CD14-positive monocyte (primary cell): ENCODE results near the gene MAPKAPK3. TPM values are rescaled to one million over a fixed set of nuclear protein-coding genes. Genes with fewer than 3 reads are reported as not detected.

ENCODE experiments used
- DNase-seq, 3 donors: peaks; one replicate each; pipeline ENCODE4 v3.0.0-alpha.2; 2011 to 2022
- H2AFZ ChIP-seq: 2 replicates; pipeline ENCODE4 v1.6.0; 2012; ENCODE audit warnings: mild to moderate bottlenecking, low read depth, low read length, inconsistent platforms; ENCODE audit not compliant: insufficient read depth, poor library complexity, severe bottlenecking
- H3K27ac ChIP-seq, 2 donors: 1 replicate in 1 of 2; 2 replicates in 1 of 2; pipeline ENCODE4 v1.5.1; 2012 to 2013; ENCODE audit warnings: low read length in 2 of 2, control low read depth in 1 of 2, inconsistent platforms in 1 of 2, low read depth in 1 of 2, mild to moderate bottlenecking in 1 of 2
- H3K27me3 ChIP-seq, 2 donors: one replicate each; pipeline versions ENCODE4 v1.6.0 to v1.6.1; 2011 to 2013; ENCODE audit warnings: low read length in 2 of 2; ENCODE audit not compliant: control insufficient read depth in 2 of 2, insufficient read depth in 2 of 2
- H3K36me3 ChIP-seq, 2 donors: replicated peaks in 1 of 2; 1 replicate in 1 of 2; 2 replicates in 1 of 2; pipeline versions ENCODE4 v1.5.1 to v1.6.1; 2012 to 2013; ENCODE audit warnings: low read length in 2 of 2, control low read depth in 1 of 2, inconsistent platforms in 1 of 2, mild to moderate bottlenecking in 1 of 2; ENCODE audit not compliant: insufficient read depth in 2 of 2, control insufficient read depth in 1 of 2
- H3K4me1 ChIP-seq, 2 donors: 1 replicate in 1 of 2; 2 replicates in 1 of 2; pipeline versions ENCODE4 v1.5.1 to v1.6.1; 2012 to 2013; ENCODE audit warnings: low read length in 2 of 2, control low read depth in 1 of 2, inconsistent platforms in 1 of 2, mild to moderate bottlenecking in 1 of 2, moderate library complexity in 1 of 2; ENCODE audit not compliant: insufficient read depth in 2 of 2, control insufficient read depth in 1 of 2
- H3K4me2 ChIP-seq: replicated peaks from 2 replicates; pipeline ENCODE3; 2012; ENCODE audit warnings: low read length, moderate library complexity, mild to moderate bottlenecking; ENCODE audit not compliant: poor library complexity, severe bottlenecking; ENCODE audit errors: extremely low read depth
- H3K4me3 ChIP-seq, 3 experiments: fragments of 200-600 bp in 1 of 3; sonication (generic) in 1 of 3; replicated peaks in 1 of 3; 1 replicate in 2 of 3; 2 replicates in 1 of 3; pipeline ENCODE4 v1.5.1; 2011 to 2013; ENCODE audit warnings: low read length in 3 of 3, mild to moderate bottlenecking in 3 of 3, control low read depth in 2 of 3, low read depth in 2 of 3, inconsistent platforms in 1 of 3, moderate library complexity in 1 of 3
- H3K79me2 ChIP-seq: 2 replicates; pipeline ENCODE4 v1.6.0; 2012; ENCODE audit warnings: mild to moderate bottlenecking, control low read depth, inconsistent platforms, low read length, moderate library complexity; ENCODE audit not compliant: insufficient read depth
- H3K9ac ChIP-seq: 2 replicates; pipeline ENCODE4 v1.6.0; 2017; ENCODE audit warnings: low read length, mild to moderate bottlenecking; ENCODE audit not compliant: insufficient read depth, poor library complexity, severe bottlenecking
- H3K9me3 ChIP-seq, 2 donors: replicated peaks in 1 of 2; 1 replicate in 1 of 2; 2 replicates in 1 of 2; pipeline versions ENCODE4 v1.5.1 to v1.6.1; 2012 to 2013; ENCODE audit warnings: low read length in 2 of 2, control low read depth in 1 of 2; ENCODE audit not compliant: control insufficient read depth in 1 of 2, insufficient read depth in 1 of 2
- H4K20me1 ChIP-seq: 2 replicates; pipeline ENCODE4 v1.6.0; 2012; ENCODE audit warnings: mild to moderate bottlenecking, low read length, control low read depth, moderate library complexity; ENCODE audit not compliant: insufficient read depth
- H3K27ac Mint-ChIP-seq, 7 donors: one replicate each; pipeline ENCODE4 v1.8.0; 2020; ENCODE audit warnings: mild to moderate bottlenecking in 7 of 7, mixed read lengths in 7 of 7, moderate library complexity in 6 of 7, inconsistent platforms in 2 of 7
- H3K27me3 Mint-ChIP-seq, 3 donors: one replicate each; pipeline ENCODE4 v1.8.0; 2021 to 2022; ENCODE audit warnings: low read depth in 3 of 3, mild to moderate bottlenecking in 3 of 3, mixed read lengths in 3 of 3, moderate library complexity in 3 of 3, inconsistent platforms in 1 of 3
- H3K36me3 Mint-ChIP-seq, 2 donors: one replicate each; pipeline ENCODE4 v1.8.0; 2020; ENCODE audit warnings: mixed read lengths in 2 of 2, inconsistent platforms in 1 of 2, mild to moderate bottlenecking in 1 of 2
- H3K4me1 Mint-ChIP-seq: one replicate; pipeline ENCODE4 v1.8.0; 2020; ENCODE audit warnings: mild to moderate bottlenecking, mixed read lengths
- H3K4me3 Mint-ChIP-seq, 2 donors: one replicate each; pipeline ENCODE4 v1.8.0; 2020; ENCODE audit warnings: mild to moderate bottlenecking in 2 of 2, mixed read lengths in 2 of 2, moderate library complexity in 1 of 2
- H3K9me3 Mint-ChIP-seq, 7 donors: one replicate each; pipeline ENCODE4 v1.8.0; 2020 to 2022; ENCODE audit warnings: mixed read lengths in 7 of 7, mild to moderate bottlenecking in 6 of 7, moderate library complexity in 6 of 7, inconsistent platforms in 2 of 7
- WGBS: methylation state at CpG from one replicate; pipeline ENCODE4 v1.1.5; 2013; ENCODE audit warnings: missing lambda C conversion rate; ENCODE audit not compliant: insufficient coverage; 5-methylcytosine and 5-hydroxymethylcytosine counted together
- intact Hi-C, 2 donors: fragments of 100-400 bp; cut with micrococcal nuclease; formaldehyde crosslinking; loops; one replicate each; pipeline versions ENCODE4 v1.15.0 to v1.15.1; 2023
- polyA plus RNA-seq, 3 donors: library from polyadenylated mRNA; depleted of rRNA in 1 of 3; unstranded in 2 of 3; stranded (reverse) in 1 of 3; fragments of 300-500 nt in 2 of 3; fragments of >200 nt in 1 of 3; fragmentation: Illumina TruSeq in 2 of 3; gene quantifications; 1 replicate in 2 of 3; 2 replicates in 1 of 3; pipeline ENCODE4 v1.2.3, GENCODE V29; 2012 to 2021
- TF ChIP-seq, protein P1 (sequence below): fragments of 200-600 bp; IDR thresholded peaks from one replicate; pipeline ENCODE4 v1.8.0; 2022; ENCODE audit warnings: antibody characterized with exemption, mild to moderate bottlenecking

The MAPKAPK3 gene
- polyA plus RNA-seq, 3 donors, result 173 to 252 (median 201) TPM

GRCh38 chr3:50587806-50588758 lies 28.9 kb upstream of the MAPKAPK3 start:
- Histone ChIP-seq H3K4me1 (peaks cover 56 to 63% of the 10 kb centered on the region in 2 donors), H2AFZ (no peak overlapping the region), H3K27ac (no peak overlapping the region), H3K36me3 (peaks cover 2 to 3% of the 10 kb centered on the region in 2 donors), H3K9ac (no peak overlapping the region), H3K9me3 (no peaks in the 10 kb centered on the region), H3K79me2 (no peaks in the 10 kb centered on the region), H3K4me2 (no peak overlapping the region), H3K4me3 (no peak overlapping the region), H3K27me3 (no peaks in the 10 kb centered on the region), H4K20me1 (no peaks in the 10 kb centered on the region)
- peak overlapping the region in 1 of 2 donors; percentile 6 for H3K4me3 Mint-ChIP-seq
- TF ChIP-seq, protein P1, sequence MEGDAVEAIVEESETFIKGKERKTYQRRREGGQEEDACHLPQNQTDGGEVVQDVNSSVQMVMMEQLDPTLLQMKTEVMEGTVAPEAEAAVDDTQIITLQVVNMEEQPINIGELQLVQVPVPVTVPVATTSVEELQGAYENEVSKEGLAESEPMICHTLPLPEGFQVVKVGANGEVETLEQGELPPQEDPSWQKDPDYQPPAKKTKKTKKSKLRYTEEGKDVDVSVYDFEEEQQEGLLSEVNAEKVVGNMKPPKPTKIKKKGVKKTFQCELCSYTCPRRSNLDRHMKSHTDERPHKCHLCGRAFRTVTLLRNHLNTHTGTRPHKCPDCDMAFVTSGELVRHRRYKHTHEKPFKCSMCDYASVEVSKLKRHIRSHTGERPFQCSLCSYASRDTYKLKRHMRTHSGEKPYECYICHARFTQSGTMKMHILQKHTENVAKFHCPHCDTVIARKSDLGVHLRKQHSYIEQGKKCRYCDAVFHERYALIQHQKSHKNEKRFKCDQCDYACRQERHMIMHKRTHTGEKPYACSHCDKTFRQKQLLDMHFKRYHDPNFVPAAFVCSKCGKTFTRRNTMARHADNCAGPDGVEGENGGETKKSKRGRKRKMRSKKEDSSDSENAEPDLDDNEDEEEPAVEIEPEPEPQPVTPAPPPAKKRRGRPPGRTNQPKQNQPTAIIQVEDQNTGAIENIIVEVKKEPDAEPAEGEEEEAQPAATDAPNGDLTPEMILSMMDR, result no peak
- peaks cover 53% of the 10 kb centered on the region for H3K4me1 Mint-ChIP-seq
- peaks cover 0 to 1% (median 0%) of the 10 kb centered on the region in 7 donors for H3K9me3 Mint-ChIP-seq
- intact Hi-C loops, result no loop called here
- peak in 1 of 3 donors; percentile 23 for DNase-seq
- peak overlapping the region in 4 of 7 donors; percentile 56 to 84 (median 80) for H3K27ac Mint-ChIP-seq
- H3K27me3 Mint-ChIP-seq, result peaks cover 0 to 2% (median 0%) of the 10 kb centered on the region in 3 donors
- 50% methylated on average over 16 of the region's 17 CpGs for WGBS
- H3K36me3 Mint-ChIP-seq, result peaks cover 9 to 16% of the 10 kb centered on the region in 2 donors

- Histone ChIP-seq H3K36me3 (peaks cover 0 to 2% of the 10 kb centered on the region in 2 donors), H2AFZ (no peak overlapping the region), H3K4me1 (peaks cover 63 to 70% of the 10 kb centered on the region in 2 donors), H4K20me1 (no peaks in the 10 kb centered on the region), H3K27ac (no peak overlapping the region), H3K9me3 (no peaks in the 10 kb centered on the region), H3K4me3 (no peak overlapping the region), H3K79me2 (no peaks in the 10 kb centered on the region), H3K4me2 (no peak overlapping the region), H3K27me3 (no peaks in the 10 kb centered on the region), H3K9ac (no peak overlapping the region)
- Mint-ChIP-seq H3K36me3 (peaks cover 6 to 11% of the 10 kb centered on the region in 2 donors), H3K4me3 (peak overlapping the region in 1 of 2 donors; percentile 6), H3K4me1 (peaks cover 58% of the 10 kb centered on the region), H3K27ac (peak overlapping the region in 5 of 7 donors; percentile 21 to 84 (median 82)), H3K27me3 (peaks cover 0 to 2% (median 0%) of the 10 kb centered on the region in 3 donors), H3K9me3 (peaks cover 0 to 1% (median 0%) of the 10 kb centered on the region in 7 donors)
- intact Hi-C loops, result no loop called here
- DNase-seq, result no peak
- TF ChIP-seq, protein P1, result no peak
- 80% methylated on average over 1 of the region's 4 CpGs for WGBS
Measured at GRCh38 chr3:50588759-50589433, 28.1 kb upstream of the MAPKAPK3 start.
